ENCODE data around the gene LRMDA.

GRCh38 chr10:75910032-75910431, 478.6 kb downstream of the LRMDA start:
- no peak for TF ChIP-seq CTCF (IDR thresholded peaks at IDR 0.05)
- TF ChIP-seq EZH2 (IDR thresholded peaks at IDR 0.05; ENCODE audit: borderline replicate concordance, insufficient read depth, low read depth, low read length, poor library complexity, severe bottlenecking): no peak
